GM18508 (cell line): ENCODE data around the gene AHRR.
"Not testable (repeated sequence)": the region's sequence is repeated elsewhere in the genome, so short reads cannot be mapped to it uniquely, and the experiment has no call there.

Source experiments
- ATAC-seq: cut with Tn5 transposase; IDR thresholded peaks from one replicate; pipeline ENCODE4 v1.9.1; 2021; ENCODE audit warnings: moderate number of reproducible peaks; ENCODE audit not compliant: insufficient read depth, unreplicated experiment

The AHRR gene

DNA sequence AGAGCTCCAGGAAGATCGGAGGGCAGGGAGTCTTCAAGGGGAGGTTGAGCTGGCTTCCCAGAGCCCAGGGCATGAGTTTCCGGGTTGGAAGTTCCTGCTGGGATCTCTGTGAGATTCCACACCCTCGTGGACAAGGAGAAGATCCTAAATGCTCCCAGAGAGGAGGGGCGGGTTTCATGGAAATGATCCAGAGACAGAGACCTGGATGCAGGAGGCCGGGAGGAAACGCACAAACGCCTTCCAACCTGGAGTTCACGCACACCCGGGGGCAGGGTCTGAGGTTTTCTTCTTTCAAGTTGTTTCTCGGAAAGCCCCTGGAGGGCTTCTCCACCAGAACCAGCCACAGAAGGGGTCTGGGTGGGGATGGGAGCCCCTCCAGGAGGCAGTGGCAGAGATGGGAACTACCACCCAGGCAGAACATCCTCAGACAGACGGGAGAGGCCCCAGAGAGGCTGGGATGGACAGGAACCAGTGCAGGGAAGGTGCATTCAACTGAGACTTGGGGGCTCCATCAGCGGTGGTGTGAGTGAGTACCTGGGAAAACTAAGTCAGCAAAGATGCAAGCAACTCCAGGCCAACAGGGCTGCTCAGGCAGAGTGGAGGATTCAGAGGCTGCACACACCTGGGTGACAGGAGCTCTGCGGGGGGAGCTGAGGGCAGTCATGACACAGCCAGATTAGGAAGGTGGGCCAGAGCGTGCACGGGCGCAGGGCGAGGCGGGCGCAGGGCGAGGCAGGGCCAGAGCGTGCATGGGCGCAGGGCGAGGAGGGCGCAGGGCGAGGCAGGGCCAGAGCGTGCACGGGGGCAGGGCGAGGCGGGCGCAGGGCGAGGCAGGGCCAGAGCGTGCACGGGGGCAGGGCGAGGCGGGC is 69.3 kb downstream of the AHRR start:
- no peak for ATAC-seq

GRCh38 chr5:392431-392988 is 71.0 kb downstream of the AHRR start:
- ATAC-seq: no peak

GRCh38 chr5:393846-394275 is 72.3 kb downstream of the AHRR start:
- no peak for ATAC-seq

GRCh38 chr5:394671-395155 is 73.2 kb downstream of the AHRR start:
- no peak for ATAC-seq

- no peak for ATAC-seq
Measured at GRCh38 chr5:395156-395920, 73.8 kb downstream of the AHRR start.

- ATAC-seq: no peak
Measured at GRCh38 chr5:395921-396530, 74.5 kb downstream of the AHRR start.

GRCh38 chr5:396531-396961 is 75.0 kb downstream of the AHRR start:
- no peak for ATAC-seq

DNA sequence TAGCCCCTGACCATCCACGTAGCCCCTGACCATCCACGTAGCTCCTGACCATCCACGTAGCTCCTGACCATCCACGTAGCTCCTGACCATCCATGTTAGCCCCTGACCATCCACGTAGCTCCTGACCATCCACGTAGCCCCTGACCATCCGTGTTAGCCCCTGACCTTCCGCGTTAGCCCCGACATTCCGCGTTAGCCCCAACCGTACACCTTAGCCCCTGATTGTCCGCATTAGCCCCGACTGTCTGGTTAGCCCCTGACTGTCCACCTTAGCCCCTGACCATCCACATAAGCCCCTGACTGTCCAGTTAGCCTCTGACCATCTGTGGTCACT is 76.6 kb downstream of the AHRR start:
- not testable (repeated sequence) for ATAC-seq

DNA sequence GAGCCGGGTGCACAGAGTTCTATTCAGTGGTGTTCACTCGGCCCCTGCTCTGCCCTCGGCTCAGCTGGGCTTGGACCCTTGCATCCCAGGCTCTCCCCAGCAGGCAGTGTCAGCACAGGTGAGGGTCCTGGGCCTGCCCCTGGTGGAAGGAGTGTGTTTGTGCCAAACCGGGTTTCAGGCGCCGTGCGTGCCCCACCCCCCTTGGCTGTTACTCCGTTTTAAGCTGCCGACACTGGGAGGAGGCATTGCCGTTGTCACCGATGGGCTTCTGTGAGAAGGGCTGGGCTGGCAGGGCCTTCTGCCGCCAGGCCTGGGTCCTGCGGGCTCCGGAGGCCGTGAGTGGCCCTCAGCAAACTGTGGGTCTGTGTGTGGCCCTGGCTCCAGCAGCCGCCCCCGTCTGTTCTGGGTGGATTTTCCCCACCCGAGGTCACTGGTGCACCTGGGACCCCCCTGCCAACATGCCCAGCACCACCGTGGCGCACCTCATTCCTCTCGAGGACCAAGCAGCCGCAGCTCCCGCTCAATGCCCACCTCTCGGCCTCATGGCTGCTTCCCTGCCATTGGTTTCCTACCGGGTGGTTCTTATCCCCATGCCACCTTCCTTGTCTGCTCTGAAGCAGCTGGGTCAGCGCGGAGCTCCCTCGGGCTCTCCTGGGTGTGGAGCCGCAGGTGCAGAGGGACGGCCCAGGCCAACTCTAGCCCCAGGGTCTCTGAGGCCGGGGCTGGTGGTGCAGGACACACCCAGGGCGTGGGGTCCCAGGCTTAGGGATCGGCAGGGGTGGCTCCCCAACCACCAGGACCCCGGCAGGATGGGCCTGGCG is 77.2 kb downstream of the AHRR start:
- no peak for ATAC-seq

GRCh38 chr5:399296-400281 is 78.1 kb downstream of the AHRR start:
- no peak for ATAC-seq

- no peak for ATAC-seq
Measured at GRCh38 chr5:400282-401145, 79.0 kb downstream of the AHRR start.

- no peak for ATAC-seq
Measured at GRCh38 chr5:401146-402034, 79.9 kb downstream of the AHRR start.

GRCh38 chr5:402219-402614 is 80.7 kb downstream of the AHRR start:
- not testable (repeated sequence) for ATAC-seq

GRCh38 chr5:402615-403359 is 81.3 kb downstream of the AHRR start:
- peak; percentile 37 for ATAC-seq

DNA sequence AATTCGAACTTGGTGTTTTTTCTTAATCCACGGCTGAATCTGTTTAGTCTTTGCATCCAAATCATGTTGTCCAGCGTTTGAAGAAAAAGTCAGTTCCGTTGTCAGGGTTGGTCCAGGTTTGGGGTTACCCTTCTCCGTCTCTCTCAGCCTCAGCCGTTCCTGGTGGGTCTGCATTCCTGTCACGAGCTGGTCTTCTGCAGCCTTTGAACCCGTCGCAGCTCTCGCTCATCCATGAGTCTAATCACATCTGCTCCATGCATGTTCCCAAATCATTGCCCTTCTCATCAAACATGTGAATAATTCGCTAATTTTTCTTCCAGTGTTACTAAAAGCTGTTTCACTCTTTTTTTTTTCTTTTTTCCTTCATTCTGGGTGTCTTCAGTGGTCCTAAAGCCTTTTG is 82.5 kb downstream of the AHRR start:
- no peak for ATAC-seq

DNA sequence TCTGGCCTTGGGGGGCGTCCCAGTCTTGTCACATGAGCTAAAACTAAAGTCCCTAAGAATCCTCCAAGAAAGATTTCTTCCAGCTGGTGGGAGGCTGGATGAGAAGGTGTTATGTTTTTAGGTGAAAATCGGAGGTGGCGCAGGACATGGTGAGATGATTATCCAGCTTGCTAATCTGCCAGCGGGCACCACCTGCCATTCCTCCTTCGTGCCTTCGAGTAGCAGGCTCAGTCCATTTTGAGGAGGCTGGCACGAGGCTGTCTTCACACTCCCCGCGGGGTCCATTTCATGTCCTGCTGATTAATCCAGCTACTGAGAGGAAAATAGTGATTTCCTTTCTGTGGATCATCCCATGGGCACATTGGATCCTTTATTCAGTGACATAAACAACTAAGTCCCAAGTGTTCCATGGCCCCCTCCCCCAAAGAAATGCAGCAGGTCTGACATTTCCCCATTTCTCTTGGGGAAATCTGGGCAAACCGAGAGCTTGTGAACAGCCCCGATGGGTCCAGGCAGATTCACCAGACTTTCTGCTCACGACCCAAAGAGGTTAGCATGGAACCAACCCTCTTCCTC is 83.2 kb downstream of the AHRR start:
- ATAC-seq: no peak
